Duodenal mucosa (tissue), 2 donors: ENCODE results near the gene TACC2.

ENCODE experiments used
- H3K27ac ChIP-seq: one replicate; pipeline ENCODE4 v1.7.0; 2013; ENCODE audit warnings: low read depth, low read length
- H3K27me3 ChIP-seq, 2 donors: one replicate each; pipeline ENCODE4 v1.7.0; 2013; ENCODE audit warnings: low read length in 2 of 2, control low read depth in 1 of 2; ENCODE audit not compliant: insufficient read depth in 2 of 2, control insufficient read depth in 1 of 2
- H3K36me3 ChIP-seq, 2 donors: one replicate each; pipeline ENCODE4 v1.7.0; 2013; ENCODE audit warnings: low read length in 2 of 2, control low read depth in 1 of 2; ENCODE audit not compliant: insufficient read depth in 2 of 2, control insufficient read depth in 1 of 2
- H3K4me1 ChIP-seq, 2 donors: one replicate each; pipeline ENCODE4 v1.7.0; 2013; ENCODE audit warnings: low read length in 2 of 2, control low read depth in 1 of 2; ENCODE audit not compliant: insufficient read depth in 2 of 2, control insufficient read depth in 1 of 2
- H3K4me3 ChIP-seq, 2 donors: one replicate each; pipeline ENCODE4 v1.7.0; 2013; ENCODE audit warnings: low read length in 2 of 2, low read depth in 1 of 2
- H3K9ac ChIP-seq, 2 donors: one replicate each; pipeline ENCODE4 v1.7.0; 2013; ENCODE audit warnings: low read length in 2 of 2, low read depth in 1 of 2
- H3K9me3 ChIP-seq, 2 donors: one replicate each; pipeline ENCODE4 v1.7.0; 2013; ENCODE audit warnings: low read length in 2 of 2, control low read depth in 1 of 2; ENCODE audit not compliant: control insufficient read depth in 1 of 2

The TACC2 gene

GRCh38 chr10:122263971-122264370, 275.0 kb downstream of the TACC2 start:
- no peaks in the 10 kb centered on the region for H3K27me3 ChIP-seq
- no peak overlapping the region for H3K9ac ChIP-seq
- H3K4me3 ChIP-seq: no peak overlapping the region
- H3K36me3 ChIP-seq: peaks cover 0 to 2% of the 10 kb centered on the region in 2 donors
- peaks cover 3 to 5% of the 10 kb centered on the region in 2 donors for H3K9me3 ChIP-seq
- no peak overlapping the region for H3K27ac ChIP-seq
- H3K4me1 ChIP-seq: peaks cover 0 to 20% of the 10 kb centered on the region in 2 donors

- H3K36me3 ChIP-seq: peaks cover 0 to 3% of the 10 kb centered on the region in 2 donors
- H3K27ac ChIP-seq: no peak overlapping the region
- no peak overlapping the region for H3K9ac ChIP-seq
- H3K4me3 ChIP-seq: no peak overlapping the region
- H3K27me3 ChIP-seq: no peaks in the 10 kb centered on the region
- H3K9me3 ChIP-seq: peaks cover 3 to 5% of the 10 kb centered on the region in 2 donors
- H3K4me1 ChIP-seq: peaks cover 0 to 20% of the 10 kb centered on the region in 2 donors
Observed at GRCh38 chr10:122264436-122264835, 275.5 kb downstream of the TACC2 start.

- no peaks in the 10 kb centered on the region for H3K27me3 ChIP-seq
- H3K9me3 ChIP-seq: peaks cover 3 to 5% of the 10 kb centered on the region in 2 donors
- no peak overlapping the region for H3K4me3 ChIP-seq
- H3K36me3 ChIP-seq: peaks cover 0 to 4% of the 10 kb centered on the region in 2 donors
- H3K9ac ChIP-seq: no peak overlapping the region
- peaks cover 0 to 20% of the 10 kb centered on the region in 2 donors for H3K4me1 ChIP-seq
- H3K27ac ChIP-seq: no peak overlapping the region
Observed at GRCh38 chr10:122264931-122265330, 276.0 kb downstream of the TACC2 start.

- Histone ChIP-seq H3K27ac (no peak overlapping the region), H3K4me3 (no peak overlapping the region), H3K9me3 (peaks cover 3 to 5% of the 10 kb centered on the region in 2 donors), H3K9ac (no peak overlapping the region), H3K4me1 (peaks cover 0 to 20% of the 10 kb centered on the region in 2 donors), H3K27me3 (no peaks in the 10 kb centered on the region), H3K36me3 (peaks cover 0 to 4% of the 10 kb centered on the region in 2 donors)
Observed at GRCh38 chr10:122265896-122266295, 276.9 kb downstream of the TACC2 start.

GRCh38 chr10:122267849-122268737, 279.1 kb downstream of the TACC2 start:
- H3K9ac ChIP-seq: no peak overlapping the region
- no peaks in the 10 kb centered on the region for H3K9me3 ChIP-seq
- peaks cover 0 to 20% of the 10 kb centered on the region in 2 donors for H3K4me1 ChIP-seq
- no peak overlapping the region for H3K27ac ChIP-seq
- H3K36me3 ChIP-seq: peaks cover 0 to 4% of the 10 kb centered on the region in 2 donors
- H3K4me3 ChIP-seq: no peak overlapping the region
- no peaks in the 10 kb centered on the region for H3K27me3 ChIP-seq

GRCh38 chr10:122269059-122269687, 280.2 kb downstream of the TACC2 start:
- Histone ChIP-seq H3K36me3 (peaks cover 0 to 4% of the 10 kb centered on the region in 2 donors), H3K4me1 (peaks cover 0 to 15% of the 10 kb centered on the region in 2 donors)

GRCh38 chr10:122271076-122271475, 282.1 kb downstream of the TACC2 start, which contains the start of gene BTBD16:
Gene BTBD16, plus strand, starts transcription at chr10:122271296. Its CDS starts 3,786 bp downstream, at chr10:122275082.
- Histone ChIP-seq H3K27ac (no peak within 1 kb of the TSS), H3K9ac (no peak within 1 kb of the TSS), H3K27me3 (no peaks in the 10 kb centered on the region), H3K4me3 (no peak within 1 kb of the TSS), H3K9me3 (no peaks in the 10 kb centered on the region), H3K36me3 (peaks cover 0 to 4% of the 10 kb centered on the region in 2 donors), H3K4me1 (peaks cover 0 to 8% of the 10 kb centered on the region in 2 donors)

More at GRCh38 chr10:122269059-122269687, 280.2 kb downstream of the TACC2 start:
- Histone ChIP-seq H3K27me3 (no peaks in the 10 kb centered on the region), H3K9ac (no peak overlapping the region), H3K27ac (no peak overlapping the region), H3K4me3 (no peak overlapping the region), H3K9me3 (no peaks in the 10 kb centered on the region)

- H3K27ac ChIP-seq: no peak overlapping the region
- H3K4me3 ChIP-seq: no peak overlapping the region
- H3K9ac ChIP-seq: no peak overlapping the region
- no peaks in the 10 kb centered on the region for H3K4me1 ChIP-seq
- H3K27me3 ChIP-seq: no peaks in the 10 kb centered on the region
- peaks cover 0 to 4% of the 10 kb centered on the region in 2 donors for H3K36me3 ChIP-seq
- no peaks in the 10 kb centered on the region for H3K9me3 ChIP-seq
Observed at GRCh38 chr10:122273966-122274545, 285.1 kb downstream of the TACC2 start.

- H3K4me1 ChIP-seq: no peaks in the 10 kb centered on the region
- no peaks in the 10 kb centered on the region for H3K36me3 ChIP-seq
- no peaks in the 10 kb centered on the region for H3K9me3 ChIP-seq
- no peak overlapping the region for H3K27ac ChIP-seq
- no peak overlapping the region for H3K4me3 ChIP-seq
- no peak overlapping the region for H3K9ac ChIP-seq
- H3K27me3 ChIP-seq: no peaks in the 10 kb centered on the region
Observed at GRCh38 chr10:122276611-122277208, 287.7 kb downstream of the TACC2 start.
